HL-60/S4 treated with retinoic acid at 250 ng/mL for 4 days and 3 days (cell line): ENCODE measurements around the gene FAM149B1.
"Not testable (repeated sequence)": the region's sequence is repeated elsewhere in the genome, so short reads cannot be mapped to it uniquely, and the experiment has no call there.

Source experiments
- in situ Hi-C: fragments of 300-500 bp; cut with MboI; formaldehyde crosslinking; loops from 2 replicates; pipeline ENCODE4 v1.7.0; 2022; ENCODE audit warnings: low sequenced_read_pairs

FAM149B1 gene

GRCh38 chr10:73229567-73229966 lies 61.6 kb downstream of the FAM149B1 start:
- in situ Hi-C loops: no loop called here

GRCh38 chr10:73232887-73233286 lies 65.0 kb downstream of the FAM149B1 start:
- in situ Hi-C loops: no loop called here

- in situ Hi-C loops: no loop called here
Measured at GRCh38 chr10:73233883-73234282, 66.0 kb downstream of the FAM149B1 start.

GRCh38 chr10:73234695-73235094 lies 66.8 kb downstream of the FAM149B1 start:
- in situ Hi-C loops: no loop called here

GRCh38 chr10:73238990-73239566 lies 71.2 kb downstream of the FAM149B1 start:
- in situ Hi-C loops: no loop called here

GRCh38 chr10:73239908-73240307 lies 72.0 kb downstream of the FAM149B1 start:
- in situ Hi-C loops: no loop called here

GRCh38 chr10:73244866-73245477 lies 77.1 kb downstream of the FAM149B1 start:
- in situ Hi-C loops: no loop called here

- in situ Hi-C loops: no loop called here
Measured at GRCh38 chr10:73246322-73246645, 78.4 kb downstream of the FAM149B1 start.

GRCh38 chr10:73246646-73247508 lies 79.0 kb downstream of the FAM149B1 start, which contains the start of gene DNAJC9:
Gene DNAJC9 (minus strand): TSS chr10:73247255. CDS start chr10:73247189, 66 bp downstream.
- in situ Hi-C loops: no loop called here

GRCh38 chr10:73247509-73248258 lies 79.8 kb downstream of the FAM149B1 start:
- in situ Hi-C loops: no loop called here

- in situ Hi-C loops: no loop called here
Measured at GRCh38 chr10:73248259-73248724, 80.4 kb downstream of the FAM149B1 start.

- in situ Hi-C loops: no loop called here
Measured at GRCh38 chr10:73251683-73252444, 83.9 kb downstream of the FAM149B1 start.

- in situ Hi-C loops: no loop called here
Measured at GRCh38 chr10:73252445-73253224, 84.7 kb downstream of the FAM149B1 start, which contains the start of gene MRPS16. Gene MRPS16 (minus strand): TSS chr10:73252644. CDS start chr10:73252482, 162 bp downstream.

GRCh38 chr10:73253225-73253555 lies 85.3 kb downstream of the FAM149B1 start:
- in situ Hi-C loops: no loop called here

- in situ Hi-C loops: not testable (repeated sequence)
Measured at GRCh38 chr10:73258612-73259011, 90.7 kb downstream of the FAM149B1 start.

GRCh38 chr10:73261362-73261995 lies 93.6 kb downstream of the FAM149B1 start:
- in situ Hi-C loops: no loop called here

GRCh38 chr10:73262105-73262730 lies 94.3 kb downstream of the FAM149B1 start:
- in situ Hi-C loops: no loop called here

GRCh38 chr10:73262880-73263555 lies 95.1 kb downstream of the FAM149B1 start:
- in situ Hi-C loops: no loop called here
